ENCODE measurements around the gene MYZAP.

- TF ChIP-seq CTCF (IDR thresholded peaks at IDR 0.05; ENCODE audit: insufficient read depth, low read length) (no peak), REST (IDR thresholded peaks at IDR 0.05; ENCODE audit: insufficient replicate concordance, low read depth) (no peak), POLR2AphosphoS5 (IDR thresholded peaks at IDR 0.05; ENCODE audit: low read depth) (no peak)
These were observed 45.7 kb upstream of the MYZAP start for GRCh38 chr15:57545995-57546394.

Data from HL-60 (cell line).